Activated T-helper 17 cell treated with anti-CD3 and anti-CD28 coated beads, Interleukin-2, amount 50 U/mL, for 72 hours (primary cell): ENCODE data around the gene TRMT2A. TPM values are rescaled to one million over a fixed set of nuclear protein-coding genes. Genes with fewer than 3 reads are reported as not detected.

Experiments used
- ATAC-seq: fragments of 150-1000 bp; cut with Tn5 transposase; replicated peaks from 2 replicates; pipeline ENCODE4 v1.10.0; 2021; ENCODE audit warnings: mild to moderate bottlenecking, moderate library complexity
- H3K27ac Mint-ChIP-seq: one replicate; pipeline ENCODE4 v1.8.0; 2022; ENCODE audit warnings: mixed read lengths
- H3K27me3 Mint-ChIP-seq: one replicate; pipeline ENCODE4 v1.8.0; 2022; ENCODE audit warnings: mixed read lengths
- H3K36me3 Mint-ChIP-seq: one replicate; pipeline ENCODE4 v1.8.0; 2022; ENCODE audit warnings: low read depth, mild to moderate bottlenecking, mixed read lengths
- H3K4me1 Mint-ChIP-seq: one replicate; pipeline ENCODE4 v1.8.0; 2022; ENCODE audit warnings: mixed read lengths
- H3K4me3 Mint-ChIP-seq: one replicate; pipeline ENCODE4 v1.8.0; 2022; ENCODE audit warnings: mild to moderate bottlenecking, mixed read lengths
- H3K9me3 Mint-ChIP-seq: one replicate; pipeline ENCODE4 v1.8.0; 2022; ENCODE audit warnings: mixed read lengths
- total RNA-seq, 2 donors: library from RNA; stranded (reverse); gene quantifications; one replicate each; pipeline ENCODE4 v1.2.3, GENCODE V29; 2022

TRMT2A gene
- total RNA-seq, 2 donors from 2014 or later, result 71.7 to 110 TPM

DNA sequence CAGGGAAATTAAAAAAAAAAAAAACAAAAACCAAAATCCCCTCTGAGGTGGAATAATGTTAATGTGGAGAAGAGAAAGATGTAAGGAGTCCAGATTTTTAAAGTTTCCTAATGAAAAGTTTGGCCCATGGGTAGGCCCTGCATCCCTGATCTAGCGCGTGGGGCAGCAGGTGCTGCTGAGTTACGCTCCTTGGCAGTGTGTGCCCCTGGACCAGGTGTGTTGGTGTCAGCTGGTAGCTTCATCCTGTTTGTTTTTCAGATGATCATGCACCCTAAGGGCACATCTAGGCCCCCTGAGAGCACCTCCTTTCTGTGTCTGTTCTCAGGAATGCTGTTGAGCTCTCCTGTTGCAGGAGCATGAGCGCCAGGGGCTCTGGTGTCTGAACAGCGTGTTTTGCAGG is 30.3 kb downstream of the TRMT2A start:
- H3K4me3 Mint-ChIP-seq, result no peak overlapping the region
- no peak for ATAC-seq
- no peaks in the 10 kb centered on the region for H3K27me3 Mint-ChIP-seq
- peak overlapping the region; percentile 39 for H3K27ac Mint-ChIP-seq
- H3K36me3 Mint-ChIP-seq, result peaks cover 69% of the 10 kb centered on the region
- no peaks in the 10 kb centered on the region for H3K9me3 Mint-ChIP-seq
- peaks cover 36% of the 10 kb centered on the region for H3K4me1 Mint-ChIP-seq

DNA sequence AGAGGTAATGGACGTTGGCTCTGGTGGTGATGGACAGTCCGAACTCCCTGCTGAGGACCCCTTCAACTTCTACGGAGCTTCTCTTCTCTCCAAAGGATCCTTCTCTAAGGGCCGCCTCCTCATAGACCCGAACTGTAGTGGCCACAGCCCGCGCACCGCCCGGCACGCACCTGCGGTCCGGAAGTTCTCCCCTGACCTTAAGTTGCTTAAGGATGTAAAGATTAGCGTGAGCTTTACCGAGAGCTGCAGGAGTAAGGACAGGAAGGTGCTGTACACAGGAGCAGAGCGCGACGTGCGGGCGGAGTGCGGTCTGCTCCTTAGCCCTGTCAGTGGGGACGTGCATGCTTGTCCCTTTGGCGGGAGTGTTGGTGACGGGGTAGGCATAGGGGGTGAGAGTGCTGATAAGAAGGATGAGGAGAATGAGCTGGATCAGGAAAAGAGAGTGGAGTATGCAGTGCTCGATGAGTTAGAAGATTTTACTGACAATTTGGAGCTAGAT is 30.9 kb downstream of the TRMT2A start:
- Mint-ChIP-seq H3K27me3 (no peaks in the 10 kb centered on the region), H3K4me3 (no peak overlapping the region)

DNA sequence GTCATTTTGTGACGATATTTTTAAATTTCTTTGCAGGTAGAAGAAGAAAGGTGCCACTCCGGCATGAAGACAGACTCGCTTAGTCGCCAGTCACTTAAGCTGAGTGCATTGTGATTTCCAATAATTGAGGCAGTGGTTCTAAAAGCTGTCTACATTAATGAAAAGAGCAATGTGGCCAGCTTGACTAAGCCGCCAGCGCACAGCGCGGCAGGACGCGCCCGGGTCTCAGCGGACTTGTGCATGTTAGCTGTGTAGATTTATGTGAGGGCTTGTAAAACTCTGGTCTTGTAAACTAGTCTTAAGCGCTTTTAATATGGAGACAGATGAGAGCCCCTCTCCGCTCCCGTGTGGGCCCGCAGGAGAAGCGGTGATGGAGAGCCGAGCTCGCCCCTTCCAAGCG is 31.4 kb downstream of the TRMT2A start:
- no peaks in the 10 kb centered on the region for H3K9me3 Mint-ChIP-seq
- no peak overlapping the region for H3K27ac Mint-ChIP-seq
- no peak for ATAC-seq
- H3K4me3 Mint-ChIP-seq, result no peak overlapping the region
- H3K27me3 Mint-ChIP-seq, result no peaks in the 10 kb centered on the region
- H3K4me1 Mint-ChIP-seq, result peaks cover 41% of the 10 kb centered on the region
- peaks cover 64% of the 10 kb centered on the region for H3K36me3 Mint-ChIP-seq

More for the DNA sequence above, 30.9 kb downstream of the TRMT2A start:
- ATAC-seq, result no peak
- peaks cover 41% of the 10 kb centered on the region for H3K4me1 Mint-ChIP-seq
- H3K9me3 Mint-ChIP-seq, result no peaks in the 10 kb centered on the region
- peaks cover 68% of the 10 kb centered on the region for H3K36me3 Mint-ChIP-seq
- H3K27ac Mint-ChIP-seq, result peak overlapping the region; percentile 40

DNA sequence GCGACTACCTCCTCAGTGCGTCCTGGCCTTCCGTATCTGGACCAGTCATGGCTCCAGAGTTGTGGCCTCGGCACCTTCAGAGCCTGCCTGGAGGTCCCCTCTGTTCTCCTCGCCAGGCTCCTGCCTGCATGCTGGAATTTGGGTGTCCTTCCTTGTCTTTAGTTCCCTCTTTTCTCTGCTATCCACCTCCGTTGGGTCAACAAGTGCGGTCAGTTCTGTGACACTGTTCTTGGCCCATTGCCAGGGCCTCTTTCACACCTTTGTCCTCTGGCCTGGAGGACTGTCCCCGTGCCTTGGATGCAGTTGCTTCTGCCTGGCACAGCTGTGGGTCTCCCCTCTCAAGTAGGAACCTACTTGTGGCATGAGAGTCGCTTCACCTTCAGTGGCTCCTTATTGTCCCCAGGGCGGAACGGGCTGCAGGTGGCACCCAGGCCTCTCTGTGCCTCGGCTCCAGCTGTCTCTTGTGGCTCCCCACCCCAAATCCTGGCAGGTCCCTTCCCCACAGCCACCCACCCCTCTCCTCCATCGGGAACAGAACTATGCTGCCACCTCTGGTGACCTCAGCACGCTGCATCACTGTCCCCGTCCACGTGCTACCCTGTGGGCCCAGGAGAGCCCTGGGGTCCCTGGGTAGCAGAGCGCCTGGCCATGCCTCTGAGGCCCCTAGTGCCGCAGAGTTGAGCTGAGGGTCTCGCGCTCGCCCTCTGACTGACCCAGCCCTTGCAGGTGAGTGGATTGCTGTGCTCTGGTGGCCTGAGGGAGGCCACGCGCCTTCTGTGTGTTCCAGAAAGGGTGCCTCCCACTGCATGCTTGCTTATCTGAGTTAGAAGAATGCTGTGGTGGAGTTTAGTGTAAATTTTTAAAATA is 32.2 kb downstream of the TRMT2A start:
- Mint-ChIP-seq H3K27ac (no peak overlapping the region), H3K4me3 (no peak overlapping the region), H3K4me1 (peaks cover 36% of the 10 kb centered on the region), H3K36me3 (peaks cover 55% of the 10 kb centered on the region), H3K27me3 (no peaks in the 10 kb centered on the region), H3K9me3 (no peaks in the 10 kb centered on the region)
- ATAC-seq, result no peak

DNA sequence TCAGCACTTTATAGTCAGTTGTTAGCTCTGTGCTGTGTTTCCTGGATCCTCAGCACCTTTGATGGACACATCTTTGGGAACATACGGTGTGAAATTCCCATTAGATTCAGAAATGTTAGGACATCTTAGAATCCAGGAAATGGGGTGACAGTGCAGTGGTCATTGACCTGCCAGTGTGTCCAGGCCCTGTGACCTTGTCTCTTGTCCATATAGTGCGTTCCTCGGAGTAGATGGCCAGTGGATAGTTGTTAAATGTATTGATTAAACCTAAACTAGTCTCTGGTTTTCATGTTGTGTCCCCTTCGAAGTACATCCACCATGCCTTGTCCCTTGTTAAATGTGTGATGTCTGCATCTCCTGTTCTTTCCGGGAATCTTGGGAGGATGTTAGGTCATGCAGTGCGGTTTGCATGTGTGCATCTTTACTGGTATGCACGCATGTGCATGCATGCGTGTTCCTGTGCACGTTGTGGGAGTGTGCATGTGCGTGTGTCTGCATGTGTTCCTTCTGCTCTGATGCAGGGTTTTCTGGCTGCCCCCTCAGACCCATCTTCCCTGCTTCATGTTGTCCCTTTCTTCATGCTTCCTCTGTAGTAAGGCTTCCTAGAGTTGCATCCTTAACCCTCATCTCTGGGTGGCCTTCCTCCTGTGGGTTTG is 33.0 kb downstream of the TRMT2A start:
- no peaks in the 10 kb centered on the region for H3K9me3 Mint-ChIP-seq
- ATAC-seq, result no peak
- H3K36me3 Mint-ChIP-seq, result peaks cover 47% of the 10 kb centered on the region
- peak overlapping the region; percentile 66 for H3K27ac Mint-ChIP-seq
- peaks cover 36% of the 10 kb centered on the region for H3K4me1 Mint-ChIP-seq
- H3K27me3 Mint-ChIP-seq, result no peaks in the 10 kb centered on the region
- H3K4me3 Mint-ChIP-seq, result peak overlapping the region; percentile 92

DNA sequence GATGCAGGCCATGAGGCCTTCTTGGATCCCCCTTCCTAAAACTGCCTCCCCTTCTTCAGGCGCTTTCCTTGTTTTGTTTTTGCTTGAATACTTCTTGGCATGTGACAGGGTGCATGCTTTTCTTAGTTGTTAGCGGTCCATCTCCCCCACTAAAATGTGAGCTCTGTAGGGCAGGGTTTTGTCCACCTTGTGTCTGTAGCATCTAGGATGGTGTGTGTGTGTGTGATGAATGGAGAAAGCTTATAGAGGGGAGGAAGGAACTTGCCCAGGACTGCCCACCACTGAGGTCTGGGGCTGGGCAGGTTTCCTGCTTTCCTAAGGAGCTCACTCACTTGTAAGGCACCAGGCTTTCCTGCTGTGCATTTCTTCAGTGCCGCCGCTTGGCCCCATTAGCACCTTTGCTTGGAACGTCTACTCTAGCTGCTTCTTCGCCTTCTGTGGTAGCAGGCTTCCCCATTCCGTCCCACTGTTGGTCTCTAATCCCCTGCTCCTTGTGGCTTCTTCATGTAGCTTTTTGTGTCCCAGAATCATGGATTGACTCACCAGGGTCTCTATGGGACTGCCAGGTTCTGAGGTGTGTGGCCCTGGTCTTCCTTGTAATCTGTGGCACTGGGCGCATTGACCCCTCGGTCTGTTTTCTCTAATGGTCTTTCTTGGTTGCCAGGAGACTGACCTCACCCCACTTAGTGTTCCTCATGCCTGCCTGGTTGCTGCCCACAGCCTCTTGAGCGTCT is 33.7 kb downstream of the TRMT2A start:
- Mint-ChIP-seq H3K27me3 (no peaks in the 10 kb centered on the region), H3K27ac (peak overlapping the region; percentile 66), H3K4me1 (peaks cover 36% of the 10 kb centered on the region), H3K36me3 (peaks cover 40% of the 10 kb centered on the region), H3K4me3 (peak overlapping the region; percentile 92), H3K9me3 (no peaks in the 10 kb centered on the region)
- no peak for ATAC-seq

DNA sequence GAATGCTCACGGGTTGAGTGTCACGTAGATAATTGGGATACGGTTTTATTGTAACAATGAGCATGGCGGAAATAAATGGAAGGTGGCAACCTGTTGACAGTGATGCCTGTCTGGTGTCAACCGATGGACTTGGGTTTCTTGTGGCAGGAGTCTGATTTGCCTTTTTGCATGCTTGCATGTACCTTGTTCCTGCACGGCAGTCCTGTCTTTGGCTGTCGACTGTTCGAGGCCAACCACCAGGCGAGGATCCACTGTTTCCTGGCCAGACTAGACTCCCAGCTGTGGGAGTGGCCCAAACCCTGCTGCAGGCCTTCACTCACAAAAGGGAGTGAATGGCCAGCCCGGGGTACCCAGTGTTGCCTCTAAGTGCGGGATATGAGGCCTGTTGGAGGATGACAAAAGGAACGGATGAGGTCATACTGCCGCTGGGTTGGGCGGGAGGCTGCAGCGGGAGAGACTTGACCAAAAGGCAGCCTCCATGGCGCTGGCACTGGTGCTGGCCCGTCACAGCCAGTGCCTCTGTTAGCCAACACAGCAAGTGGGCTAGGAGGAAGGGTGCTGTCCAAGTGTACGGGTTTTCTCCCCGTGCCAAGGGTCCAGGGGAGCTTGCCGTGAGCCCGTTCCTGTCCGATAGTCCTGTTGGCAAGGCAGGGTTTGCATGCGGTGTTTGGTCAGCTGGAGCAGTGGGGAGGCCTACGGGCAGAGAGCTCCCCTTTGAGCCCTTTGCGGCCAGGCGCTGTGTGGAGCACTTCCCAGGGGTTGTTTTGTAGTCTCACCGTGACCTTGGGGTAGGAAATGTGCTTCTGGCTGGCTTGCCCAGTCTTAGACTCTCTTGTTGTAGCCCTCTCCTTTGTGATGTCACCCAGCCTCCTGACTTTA is 36.0 kb downstream of the TRMT2A start:
- H3K27me3 Mint-ChIP-seq, result no peaks in the 10 kb centered on the region

DNA sequence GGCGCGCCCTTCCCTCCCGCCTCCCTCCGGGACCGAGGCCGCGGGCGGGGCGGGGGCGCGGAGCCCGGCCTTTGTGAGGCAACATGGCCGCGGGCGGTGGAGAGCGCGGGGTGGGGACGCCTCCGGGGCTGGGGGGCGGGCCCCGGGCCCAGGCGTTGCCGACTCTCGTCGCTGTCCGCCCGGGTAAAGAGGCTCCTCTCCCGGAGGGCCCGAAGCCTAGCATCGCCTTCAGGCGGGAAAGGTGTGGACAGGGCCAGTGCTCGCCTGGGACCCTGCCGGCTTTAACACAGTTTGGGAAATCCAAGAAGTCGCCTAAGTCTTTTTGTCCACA is 36.6 kb downstream of the TRMT2A start:
- ATAC-seq, result peak; percentile 74

More for the DNA sequence above, 36.0 kb downstream of the TRMT2A start:
- H3K9me3 Mint-ChIP-seq, result no peaks in the 10 kb centered on the region
- peak; percentile 15 for ATAC-seq
- H3K36me3 Mint-ChIP-seq, result peaks cover 18% of the 10 kb centered on the region
- peaks cover 30% of the 10 kb centered on the region for H3K4me1 Mint-ChIP-seq
- peak overlapping the region; percentile 66 for H3K27ac Mint-ChIP-seq
- H3K4me3 Mint-ChIP-seq, result peak overlapping the region; percentile 92

DNA sequence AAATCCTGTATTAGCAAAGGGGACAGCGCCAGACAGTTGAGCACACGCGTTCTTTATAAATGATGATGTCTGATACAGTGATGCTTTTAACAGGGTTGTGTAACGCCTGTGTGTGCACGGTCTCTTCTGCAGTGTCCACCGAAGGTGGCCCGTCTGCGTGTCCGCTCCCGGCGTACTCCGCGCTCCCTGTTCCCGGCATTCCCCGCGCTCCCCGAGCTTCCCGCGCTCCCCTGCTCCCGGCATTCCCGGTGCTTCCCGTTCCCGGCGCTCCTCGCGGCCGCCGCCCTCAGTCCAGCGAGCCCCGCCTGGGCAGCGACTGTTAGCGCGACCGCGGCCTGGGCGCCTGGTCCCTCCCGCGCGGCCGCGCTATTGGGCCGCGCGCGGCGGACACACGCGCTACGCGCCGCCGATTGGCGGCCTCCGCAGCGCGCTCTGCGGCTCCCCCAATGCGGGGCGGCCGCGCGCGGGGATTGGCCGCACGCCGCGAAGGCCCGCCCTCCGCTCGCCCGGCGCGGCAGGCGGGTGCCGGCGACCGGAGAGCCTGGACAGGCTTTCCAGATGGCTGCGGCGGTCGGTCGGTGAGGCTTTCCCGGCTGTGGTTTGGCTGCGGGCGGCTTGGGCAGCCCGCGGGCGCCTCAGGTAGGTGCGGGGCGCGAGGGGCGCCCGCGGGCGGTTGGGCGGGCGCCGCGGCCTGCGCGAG is 37.1 kb downstream of the TRMT2A start, which contains the start of gene DGCR8:
Gene DGCR8 (plus strand): TSS at position 497 of the 700 bp plus-strand sequence. CDS start 5,723 bp downstream, outside the sequence.
- H3K36me3 Mint-ChIP-seq, result peaks cover 7% of the 10 kb centered on the region
- peak; percentile 94 for ATAC-seq
- H3K27me3 Mint-ChIP-seq, result no peaks in the 10 kb centered on the region
- H3K4me3 Mint-ChIP-seq, result peak within 1 kb of the TSS; percentile 92
- no peaks in the 10 kb centered on the region for H3K9me3 Mint-ChIP-seq
- H3K4me1 Mint-ChIP-seq, result peaks cover 30% of the 10 kb centered on the region
- H3K27ac Mint-ChIP-seq, result peak within 1 kb of the TSS; percentile 66

More for the DNA sequence above, 36.6 kb downstream of the TRMT2A start:
- peaks cover 30% of the 10 kb centered on the region for H3K4me1 Mint-ChIP-seq
- H3K9me3 Mint-ChIP-seq, result no peaks in the 10 kb centered on the region
- H3K36me3 Mint-ChIP-seq, result peaks cover 12% of the 10 kb centered on the region
- peak overlapping the region; percentile 92 for H3K4me3 Mint-ChIP-seq
- H3K27me3 Mint-ChIP-seq, result no peaks in the 10 kb centered on the region
- H3K27ac Mint-ChIP-seq, result peak overlapping the region; percentile 66

DNA sequence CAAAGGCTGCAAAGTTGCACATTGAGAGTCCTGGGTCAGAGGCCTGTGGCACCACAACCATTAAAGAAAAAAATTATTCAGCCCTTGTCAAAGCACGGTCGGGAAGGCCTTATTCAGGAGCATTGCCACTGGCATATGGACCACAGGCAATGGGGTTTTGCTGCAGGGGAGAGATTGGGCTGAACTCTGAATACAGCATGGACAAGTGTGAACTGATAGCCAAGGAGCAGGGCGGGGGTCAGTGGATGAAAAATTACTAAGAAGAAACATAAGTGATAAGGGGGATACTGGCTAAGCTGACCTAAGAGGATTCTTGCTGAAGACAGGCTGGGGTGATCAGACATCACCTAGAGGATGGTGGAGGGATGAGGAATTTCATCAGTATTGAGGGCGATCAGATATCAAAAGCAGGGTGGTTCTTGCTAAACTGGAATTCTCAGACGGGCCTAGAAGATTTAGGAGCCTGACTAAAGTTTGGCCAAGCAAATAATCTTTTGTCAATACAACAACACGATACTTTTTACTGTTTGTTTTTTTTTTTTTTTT is 40.3 kb downstream of the TRMT2A start:
- no peaks in the 10 kb centered on the region for H3K27me3 Mint-ChIP-seq
- H3K9me3 Mint-ChIP-seq, result no peaks in the 10 kb centered on the region
- no peak overlapping the region for H3K27ac Mint-ChIP-seq
- ATAC-seq, result no peak
- no peak overlapping the region for H3K4me3 Mint-ChIP-seq
- H3K4me1 Mint-ChIP-seq, result peaks cover 4% of the 10 kb centered on the region
- H3K36me3 Mint-ChIP-seq, result peaks cover 5% of the 10 kb centered on the region

DNA sequence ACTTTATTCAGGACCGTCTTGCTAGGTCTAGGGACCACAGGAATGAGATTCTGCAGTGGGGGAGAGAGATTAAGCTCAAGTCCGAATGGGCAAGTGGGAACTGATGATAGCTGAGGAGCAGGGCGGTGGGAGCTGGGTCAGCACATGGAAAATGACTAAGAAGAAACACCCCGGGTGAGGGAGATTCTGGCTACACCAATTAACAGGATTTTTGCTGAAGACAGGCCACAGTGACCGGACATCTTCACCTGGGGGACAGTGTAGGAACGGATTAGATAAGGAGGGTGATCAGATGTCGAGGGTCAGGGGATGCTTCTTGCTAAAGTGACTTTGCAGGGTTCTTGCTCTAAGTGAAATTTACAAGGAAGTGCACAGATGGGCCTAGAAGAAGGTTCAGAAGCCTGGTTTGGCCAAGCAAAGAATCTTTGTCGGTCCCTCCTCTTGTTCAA is 45.5 kb downstream of the TRMT2A start:
- no peaks in the 10 kb centered on the region for H3K4me1 Mint-ChIP-seq
- no peak overlapping the region for H3K27ac Mint-ChIP-seq
- no peaks in the 10 kb centered on the region for H3K27me3 Mint-ChIP-seq
- H3K36me3 Mint-ChIP-seq, result no peaks in the 10 kb centered on the region
- no peak for ATAC-seq
- no peaks in the 10 kb centered on the region for H3K9me3 Mint-ChIP-seq
- no peak overlapping the region for H3K4me3 Mint-ChIP-seq

DNA sequence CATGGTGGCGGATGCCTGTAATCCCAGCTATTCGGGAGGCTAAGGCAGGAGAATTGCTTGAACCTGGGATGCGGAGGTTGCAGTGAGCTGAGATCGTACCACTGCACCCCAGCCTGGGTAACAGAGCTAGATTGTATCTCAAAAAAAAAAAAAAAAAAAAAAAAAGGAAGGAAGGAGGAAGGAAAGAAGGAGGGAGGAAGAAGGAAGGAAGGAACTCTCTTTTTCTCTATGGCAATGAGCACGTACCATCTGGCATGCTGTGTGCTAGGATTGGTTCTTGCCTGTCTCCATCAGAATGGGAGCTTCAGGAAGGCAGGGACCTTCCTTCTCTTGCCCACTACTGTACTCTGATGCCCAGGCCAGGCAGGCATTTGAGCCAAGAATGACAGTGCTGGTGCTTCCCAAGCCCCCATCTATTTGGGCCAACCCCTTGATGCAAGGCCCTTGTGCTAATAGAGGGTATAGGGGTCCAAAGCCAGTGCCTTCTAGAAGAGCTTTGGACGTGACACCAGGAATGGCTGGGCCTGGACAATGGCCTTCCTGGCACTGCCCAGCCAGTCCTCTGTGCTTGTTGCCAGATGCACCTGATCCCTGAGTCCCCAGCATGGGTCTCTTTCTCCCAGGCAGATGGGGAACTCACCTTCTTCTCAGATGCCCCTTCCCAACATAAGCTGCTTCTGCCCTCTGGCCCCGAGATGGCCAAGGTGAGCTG is 47.5 kb downstream of the TRMT2A start:
- Mint-ChIP-seq H3K9me3 (no peaks in the 10 kb centered on the region), H3K27me3 (no peaks in the 10 kb centered on the region), H3K4me1 (no peaks in the 10 kb centered on the region), H3K36me3 (no peaks in the 10 kb centered on the region), H3K27ac (no peak overlapping the region), H3K4me3 (no peak overlapping the region)
- no peak for ATAC-seq
